Activated naive CD4-positive, alpha-beta T cell treated with anti-CD3 and anti-CD28 coated beads, Interleukin-2, amount 50 U/mL, for 24 hours (primary cell): Measurements from ENCODE around the gene LRP5.
"Not testable (repeated sequence)": the region's sequence is repeated elsewhere in the genome, so short reads cannot be mapped to it uniquely, and the experiment has no call there.

Source experiments
- H3K27ac Mint-ChIP-seq: one replicate; pipeline ENCODE4 v1.8.0; 2021; ENCODE audit warnings: mild to moderate bottlenecking, mixed read lengths
- H3K27me3 Mint-ChIP-seq: one replicate; pipeline ENCODE4 v1.8.0; 2021; ENCODE audit warnings: mixed read lengths
- H3K36me3 Mint-ChIP-seq: one replicate; pipeline ENCODE4 v1.8.0; 2021; ENCODE audit warnings: mixed read lengths
- H3K4me1 Mint-ChIP-seq: one replicate; pipeline ENCODE4 v1.8.0; 2021; ENCODE audit warnings: mixed read lengths
- H3K4me3 Mint-ChIP-seq: one replicate; pipeline ENCODE4 v1.8.0; 2021; ENCODE audit warnings: mild to moderate bottlenecking, mixed read lengths
- H3K9me3 Mint-ChIP-seq: one replicate; pipeline ENCODE4 v1.8.0; 2021; ENCODE audit warnings: mixed read lengths

Gene LRP5

DNA sequence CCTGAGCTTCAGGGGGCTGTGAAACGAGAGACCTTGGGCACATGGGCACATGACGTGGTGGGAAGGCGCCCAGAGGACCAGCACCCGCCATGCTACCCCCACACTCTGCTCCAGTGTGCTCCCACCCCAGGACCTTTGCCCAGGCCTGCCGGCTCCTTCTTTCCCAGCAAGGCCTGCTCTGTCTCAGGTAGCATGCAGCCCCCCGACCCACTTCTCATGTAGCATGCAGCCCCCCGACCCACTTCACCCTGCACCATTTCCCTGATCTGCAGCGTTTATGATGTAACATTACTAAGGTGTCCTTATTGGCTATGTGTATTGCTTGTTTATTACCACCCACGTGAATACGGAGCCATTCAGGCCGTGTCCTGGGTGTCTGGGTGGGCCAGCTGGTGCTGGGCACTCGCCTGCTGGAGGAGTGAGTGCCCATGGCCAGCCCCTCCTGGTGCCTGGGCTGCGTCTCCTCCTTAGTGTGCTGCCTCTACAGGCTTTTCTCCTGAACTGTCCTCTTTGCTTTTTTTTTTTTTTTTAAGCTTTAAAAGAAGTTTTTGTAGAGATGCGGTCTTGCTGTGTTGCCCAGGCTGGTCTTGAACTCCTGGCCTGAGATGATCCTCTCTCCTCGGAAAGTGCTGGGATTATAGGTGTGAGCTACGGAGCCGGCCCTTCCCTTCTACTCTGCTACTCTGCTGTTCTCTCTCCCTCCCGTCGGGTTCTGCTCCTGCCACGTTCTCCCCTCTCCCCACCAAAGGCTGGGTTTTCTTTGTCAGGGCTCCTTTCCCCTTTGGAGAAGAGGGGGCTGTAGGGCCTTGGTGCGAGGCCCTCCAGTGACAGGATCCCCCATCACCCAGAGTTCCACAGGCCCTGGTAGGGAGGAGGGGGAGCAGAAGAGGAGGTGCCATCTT is 29.4 kb downstream of the LRP5 start:
- no peak overlapping the region for H3K27ac Mint-ChIP-seq
- H3K27me3 Mint-ChIP-seq: no peaks in the 10 kb centered on the region
- H3K4me3 Mint-ChIP-seq: no peak overlapping the region

DNA sequence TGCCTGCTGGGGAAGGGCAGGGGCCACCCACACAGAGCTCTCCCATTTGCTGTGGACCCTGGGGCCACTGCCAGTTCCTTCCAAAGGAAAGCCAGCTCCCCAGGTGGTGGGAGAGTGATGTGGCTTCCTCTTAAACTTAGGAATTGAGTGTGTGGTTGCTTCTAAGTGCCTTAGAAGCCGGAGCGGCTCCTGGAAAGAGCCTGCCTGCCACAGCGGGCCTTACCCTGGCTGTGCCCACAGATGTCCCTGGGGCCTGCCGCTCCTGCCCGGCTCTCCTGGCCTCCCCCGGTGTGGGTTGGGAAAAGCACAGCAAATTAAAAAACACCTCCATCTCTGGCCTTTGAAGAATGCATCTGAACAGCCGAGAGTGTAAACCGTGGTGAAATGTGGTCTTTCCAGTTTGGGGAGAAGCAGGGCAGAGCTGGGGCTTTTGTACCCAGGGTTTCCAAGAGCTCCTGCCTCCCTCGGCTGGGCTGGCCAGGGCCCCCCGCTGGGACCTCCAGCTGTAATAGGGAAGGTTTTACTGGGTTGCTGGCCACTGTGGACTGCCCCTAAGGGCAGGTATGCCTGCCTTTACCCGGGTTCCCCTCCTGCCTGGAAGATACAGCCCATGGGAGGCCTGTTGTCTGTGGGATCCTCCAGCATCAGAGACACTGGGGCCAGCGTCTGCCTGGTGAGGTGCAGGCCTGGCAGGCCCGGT is 30.2 kb downstream of the LRP5 start:
- Mint-ChIP-seq H3K4me3 (no peak overlapping the region), H3K27ac (no peak overlapping the region), H3K4me1 (peaks cover 24% of the 10 kb centered on the region), H3K27me3 (no peaks in the 10 kb centered on the region), H3K36me3 (no peaks in the 10 kb centered on the region), H3K9me3 (no peaks in the 10 kb centered on the region)

More for the DNA sequence above, 29.4 kb downstream of the LRP5 start:
- H3K36me3 Mint-ChIP-seq: no peaks in the 10 kb centered on the region
- no peaks in the 10 kb centered on the region for H3K9me3 Mint-ChIP-seq
- peaks cover 32% of the 10 kb centered on the region for H3K4me1 Mint-ChIP-seq

DNA sequence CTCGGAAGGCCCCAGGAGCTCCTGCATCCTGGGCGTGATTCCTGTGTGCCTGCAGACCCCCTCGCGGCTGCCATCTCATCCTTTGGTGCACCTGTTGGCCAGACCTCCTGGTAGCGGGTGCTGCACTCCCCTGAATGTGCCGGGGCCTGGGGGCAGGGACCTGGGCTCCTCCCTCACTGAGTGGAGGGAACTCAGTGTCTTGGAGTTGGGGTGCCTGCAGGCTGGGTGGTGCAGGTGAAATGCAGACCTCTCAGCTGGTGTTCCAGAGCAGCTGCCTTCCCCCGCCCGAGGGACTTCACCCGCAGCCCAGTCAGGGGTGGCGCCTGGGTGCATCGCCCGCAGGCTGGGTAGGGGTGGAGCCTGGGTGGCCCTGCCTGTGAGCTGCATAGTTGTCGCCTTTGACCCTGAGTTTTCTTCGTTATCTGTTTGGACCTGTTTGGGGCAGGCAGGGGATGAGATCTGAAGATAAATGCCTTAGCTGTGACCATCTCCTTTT is 31.4 kb downstream of the LRP5 start:
- H3K9me3 Mint-ChIP-seq: no peaks in the 10 kb centered on the region
- peaks cover 18% of the 10 kb centered on the region for H3K4me1 Mint-ChIP-seq
- no peaks in the 10 kb centered on the region for H3K36me3 Mint-ChIP-seq
- H3K27ac Mint-ChIP-seq: no peak overlapping the region
- H3K4me3 Mint-ChIP-seq: no peak overlapping the region
- no peaks in the 10 kb centered on the region for H3K27me3 Mint-ChIP-seq

DNA sequence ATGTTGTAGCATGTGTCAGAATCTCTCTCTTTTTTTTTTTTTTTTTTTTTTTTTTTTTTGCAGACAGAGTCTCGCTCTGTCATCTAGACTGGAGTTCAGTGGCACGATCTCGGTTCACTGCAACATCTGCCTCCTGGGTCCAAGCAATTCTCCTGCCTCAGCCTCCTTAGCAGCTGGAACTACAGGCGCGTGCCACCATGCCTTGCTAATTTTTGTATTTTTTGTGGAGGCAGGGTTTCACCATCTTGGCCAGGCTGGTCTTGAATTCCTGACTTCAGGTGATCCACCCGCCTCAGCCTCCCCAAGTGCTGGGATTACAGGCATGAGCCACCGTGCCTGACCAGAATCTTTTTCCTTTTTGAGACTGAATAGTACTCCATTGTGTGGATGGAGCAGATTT is 32.4 kb downstream of the LRP5 start:
- not testable (repeated sequence) for H3K4me3 Mint-ChIP-seq, H3K9me3 Mint-ChIP-seq, H3K27me3 Mint-ChIP-seq, H3K27ac Mint-ChIP-seq, H3K36me3 Mint-ChIP-seq
- peaks cover 14% of the 10 kb centered on the region for H3K4me1 Mint-ChIP-seq

DNA sequence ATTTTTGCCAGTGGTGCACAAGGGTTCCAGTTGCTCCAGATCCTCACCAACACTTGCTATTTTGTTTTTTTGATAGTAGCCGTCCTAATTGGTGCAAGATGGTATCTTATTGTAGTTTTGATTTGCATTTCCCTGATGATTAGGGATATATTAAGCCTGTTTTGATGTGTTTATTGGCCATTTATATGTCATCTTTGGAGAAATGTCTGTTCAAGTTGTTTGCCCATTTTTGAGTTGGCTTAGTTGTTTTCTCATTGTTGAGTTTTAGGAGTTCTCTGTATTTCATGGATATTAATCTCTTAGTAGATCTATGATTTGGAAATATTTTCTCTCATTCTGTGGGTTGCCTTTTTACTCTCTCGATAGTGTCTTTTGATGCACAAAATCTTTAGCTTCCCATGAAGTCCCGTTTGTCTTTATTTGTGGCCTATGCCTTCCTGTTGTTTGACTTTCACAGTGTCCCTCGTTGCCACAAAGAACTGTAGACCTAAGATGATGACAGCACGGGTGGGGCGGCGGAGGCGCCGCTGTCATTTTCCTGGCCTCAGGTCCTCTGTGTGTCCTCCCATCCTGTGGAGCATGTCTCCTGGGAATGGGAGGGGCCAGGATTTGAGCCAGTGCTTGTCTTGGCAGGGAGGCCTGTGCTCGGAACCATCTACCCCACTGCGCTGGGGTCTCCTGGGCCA is 33.5 kb downstream of the LRP5 start:
- H3K4me3 Mint-ChIP-seq: no peak overlapping the region

DNA sequence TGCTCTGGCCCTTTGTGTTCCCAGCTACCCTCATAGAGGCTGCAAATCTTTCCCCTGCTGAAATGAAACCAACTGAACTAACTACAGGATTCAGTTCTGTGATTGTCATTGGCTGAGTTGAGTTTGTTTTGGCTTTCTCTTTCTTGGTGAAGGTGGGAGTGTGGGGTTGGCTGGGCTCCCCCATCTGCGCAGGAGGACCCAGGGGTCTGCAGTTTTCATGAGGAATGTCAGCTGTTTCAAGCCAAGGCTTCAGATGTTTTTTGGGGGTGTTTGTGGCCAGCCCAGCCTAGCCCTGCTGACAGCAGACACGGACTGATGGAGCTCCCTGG is 34.0 kb downstream of the LRP5 start:
- no peaks in the 10 kb centered on the region for H3K36me3 Mint-ChIP-seq
- H3K27me3 Mint-ChIP-seq: no peaks in the 10 kb centered on the region
- H3K4me1 Mint-ChIP-seq: peaks cover 3% of the 10 kb centered on the region
- no peak overlapping the region for H3K4me3 Mint-ChIP-seq
- H3K9me3 Mint-ChIP-seq: no peaks in the 10 kb centered on the region
- H3K27ac Mint-ChIP-seq: no peak overlapping the region

More for the DNA sequence above, 33.5 kb downstream of the LRP5 start:
- Mint-ChIP-seq H3K27me3 (no peaks in the 10 kb centered on the region), H3K36me3 (no peaks in the 10 kb centered on the region), H3K9me3 (no peaks in the 10 kb centered on the region), H3K4me1 (peaks cover 6% of the 10 kb centered on the region), H3K27ac (no peak overlapping the region)

DNA sequence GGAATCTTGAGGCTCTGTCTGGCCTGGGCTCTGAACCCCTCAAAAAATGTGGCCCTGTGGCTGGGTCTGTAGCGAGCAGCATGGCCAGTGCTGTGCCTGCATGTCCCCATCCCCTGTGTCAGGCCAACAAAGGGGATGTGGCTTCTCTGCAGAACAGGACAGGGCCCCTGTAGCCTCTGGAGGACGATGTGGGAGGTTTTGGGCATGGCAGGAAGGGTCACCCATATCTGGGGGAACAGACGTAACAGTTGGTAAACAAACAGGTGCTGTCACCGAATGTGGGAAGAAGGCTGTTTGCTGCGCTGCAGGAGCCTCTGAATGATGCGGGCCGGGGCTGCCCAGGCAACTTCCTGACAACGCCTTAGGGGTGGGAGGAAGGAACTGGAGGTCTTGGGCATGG is 35.0 kb downstream of the LRP5 start:
- no peaks in the 10 kb centered on the region for H3K36me3 Mint-ChIP-seq
- no peak overlapping the region for H3K4me3 Mint-ChIP-seq
- no peaks in the 10 kb centered on the region for H3K4me1 Mint-ChIP-seq
- H3K27me3 Mint-ChIP-seq: no peaks in the 10 kb centered on the region
- no peaks in the 10 kb centered on the region for H3K9me3 Mint-ChIP-seq
- H3K27ac Mint-ChIP-seq: no peak overlapping the region

DNA sequence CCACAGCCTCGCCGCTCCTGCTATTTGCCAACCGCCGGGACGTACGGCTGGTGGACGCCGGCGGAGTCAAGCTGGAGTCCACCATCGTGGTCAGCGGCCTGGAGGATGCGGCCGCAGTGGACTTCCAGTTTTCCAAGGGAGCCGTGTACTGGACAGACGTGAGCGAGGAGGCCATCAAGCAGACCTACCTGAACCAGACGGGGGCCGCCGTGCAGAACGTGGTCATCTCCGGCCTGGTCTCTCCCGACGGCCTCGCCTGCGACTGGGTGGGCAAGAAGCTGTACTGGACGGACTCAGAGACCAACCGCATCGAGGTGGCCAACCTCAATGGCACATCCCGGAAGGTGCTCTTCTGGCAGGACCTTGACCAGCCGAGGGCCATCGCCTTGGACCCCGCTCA is 35.5 kb downstream of the LRP5 start:
- Mint-ChIP-seq H3K9me3 (no peaks in the 10 kb centered on the region), H3K27me3 (no peaks in the 10 kb centered on the region), H3K4me1 (no peaks in the 10 kb centered on the region), H3K27ac (no peak overlapping the region), H3K36me3 (no peaks in the 10 kb centered on the region), H3K4me3 (no peak overlapping the region)

DNA sequence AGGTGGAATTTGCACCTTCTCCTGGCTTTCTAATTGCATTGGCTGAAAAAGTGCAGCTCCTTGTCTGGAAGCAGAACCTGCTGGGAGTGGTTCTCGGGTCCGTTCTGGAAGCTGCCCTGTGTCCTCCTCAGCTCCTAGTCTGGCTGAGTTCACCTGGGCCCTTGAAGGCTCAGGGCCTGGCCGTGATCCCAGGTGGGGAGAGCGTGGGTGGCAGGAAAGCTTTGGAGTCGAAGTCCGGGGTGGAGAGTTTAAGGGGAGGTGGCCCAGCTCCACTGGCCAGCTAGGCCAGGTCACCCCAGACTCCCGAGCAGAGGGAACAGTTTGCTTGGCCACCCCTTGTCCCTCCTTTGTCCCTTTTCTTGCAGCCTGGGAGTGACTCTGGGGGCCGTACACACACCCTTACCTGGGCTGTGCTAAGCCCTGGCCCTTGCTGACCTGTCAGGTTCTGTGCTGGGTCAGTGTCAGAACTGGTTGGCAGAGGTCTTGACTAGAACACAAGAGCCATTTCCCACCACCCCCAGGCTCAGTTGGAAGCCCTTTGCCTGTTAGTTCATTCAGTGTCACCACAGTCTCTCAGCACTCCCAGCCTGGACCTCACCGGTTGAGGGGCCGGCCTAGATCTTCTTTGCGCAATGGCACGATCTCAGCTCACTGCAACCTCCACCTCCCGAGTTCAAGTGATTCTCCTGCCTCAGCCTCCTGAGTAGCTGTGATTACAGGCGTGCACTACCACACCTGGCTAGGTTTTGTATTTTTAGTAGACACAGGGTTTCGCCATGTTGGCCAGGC is 37.3 kb downstream of the LRP5 start:
- H3K4me3 Mint-ChIP-seq: no peak overlapping the region
- no peaks in the 10 kb centered on the region for H3K9me3 Mint-ChIP-seq
- H3K27me3 Mint-ChIP-seq: no peaks in the 10 kb centered on the region
- H3K36me3 Mint-ChIP-seq: no peaks in the 10 kb centered on the region
- H3K27ac Mint-ChIP-seq: no peak overlapping the region
- no peaks in the 10 kb centered on the region for H3K4me1 Mint-ChIP-seq

DNA sequence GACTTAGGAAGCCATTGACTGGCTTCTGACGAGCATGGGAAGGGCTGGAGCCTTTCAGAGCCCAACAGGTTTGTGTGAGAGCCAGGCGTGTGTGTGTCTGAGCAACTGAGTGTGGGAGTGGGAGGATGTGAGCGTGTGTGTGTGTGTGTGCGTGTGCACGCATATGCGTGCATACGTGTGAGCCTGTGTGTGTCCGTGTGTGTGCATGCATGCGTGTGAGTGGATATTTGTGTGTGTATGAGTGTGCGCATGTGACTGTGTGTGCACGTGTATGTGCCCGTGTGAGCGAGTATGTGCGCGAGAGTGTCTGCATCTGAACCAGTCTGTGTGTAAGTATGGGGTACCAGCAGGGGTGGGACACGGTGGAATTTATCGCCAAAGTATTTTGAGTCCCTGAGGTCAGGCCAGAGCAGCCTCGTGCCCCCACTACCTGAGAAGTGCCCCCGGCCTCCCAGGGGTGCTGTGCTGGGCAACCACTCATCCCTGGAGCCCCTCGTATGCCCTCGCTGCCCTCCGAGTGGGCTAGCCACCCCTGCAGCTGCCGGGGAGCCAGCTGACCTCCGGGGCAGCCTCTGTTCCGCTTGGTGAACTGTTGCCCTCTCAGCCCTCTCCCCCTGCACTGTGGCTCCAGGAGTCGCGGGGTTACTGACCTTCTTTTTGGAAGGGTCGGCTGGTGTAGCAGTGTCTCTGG is 38.5 kb downstream of the LRP5 start:
- H3K4me1 Mint-ChIP-seq: no peaks in the 10 kb centered on the region
- H3K36me3 Mint-ChIP-seq: no peaks in the 10 kb centered on the region
- no peaks in the 10 kb centered on the region for H3K27me3 Mint-ChIP-seq
- H3K4me3 Mint-ChIP-seq: no peak overlapping the region
- H3K27ac Mint-ChIP-seq: no peak overlapping the region
- H3K9me3 Mint-ChIP-seq: no peaks in the 10 kb centered on the region

DNA sequence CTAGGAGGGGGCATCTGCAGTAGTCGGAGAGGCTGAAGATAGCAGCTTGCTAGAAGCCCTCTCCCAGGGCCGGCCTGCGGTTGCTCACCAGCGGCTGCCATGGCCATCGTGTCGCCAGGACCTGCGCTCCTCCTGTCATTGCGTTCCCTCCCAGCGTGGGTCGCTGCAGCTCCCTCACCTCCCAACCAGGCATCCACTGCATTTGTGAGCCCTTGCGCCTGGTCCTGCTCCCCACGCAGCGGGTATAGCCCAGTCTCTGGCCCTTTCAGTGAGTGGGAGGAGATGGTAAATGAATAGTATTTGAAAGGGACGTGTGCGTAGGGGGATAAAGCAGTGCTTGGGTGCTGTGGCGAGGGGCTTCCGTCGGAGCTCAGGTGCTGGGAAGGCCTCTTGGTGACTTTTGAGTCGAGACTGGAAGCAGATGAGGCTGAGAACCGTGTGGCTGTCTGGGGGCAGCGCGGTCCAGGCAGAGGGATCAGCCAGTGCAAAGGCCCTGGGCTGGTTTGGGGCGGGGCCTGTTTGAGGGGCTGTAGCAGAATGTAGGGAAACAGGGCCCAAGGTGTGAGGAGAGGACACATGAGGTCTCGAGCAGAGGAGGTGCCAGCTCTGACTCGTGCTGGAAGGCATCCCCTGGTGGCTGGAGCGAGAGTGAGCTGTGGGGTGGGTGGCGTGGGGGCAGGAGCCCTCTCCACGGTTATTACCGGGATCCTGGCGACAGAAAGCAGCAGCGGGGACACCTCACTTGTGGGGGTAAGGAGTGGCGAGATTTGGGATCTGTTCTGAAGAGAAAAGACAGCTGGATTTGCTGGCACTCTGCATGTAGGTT is 39.3 kb downstream of the LRP5 start:
- no peak overlapping the region for H3K4me3 Mint-ChIP-seq
- H3K27me3 Mint-ChIP-seq: no peaks in the 10 kb centered on the region
- no peak overlapping the region for H3K27ac Mint-ChIP-seq
- H3K36me3 Mint-ChIP-seq: no peaks in the 10 kb centered on the region
- no peaks in the 10 kb centered on the region for H3K4me1 Mint-ChIP-seq
- H3K9me3 Mint-ChIP-seq: no peaks in the 10 kb centered on the region

DNA sequence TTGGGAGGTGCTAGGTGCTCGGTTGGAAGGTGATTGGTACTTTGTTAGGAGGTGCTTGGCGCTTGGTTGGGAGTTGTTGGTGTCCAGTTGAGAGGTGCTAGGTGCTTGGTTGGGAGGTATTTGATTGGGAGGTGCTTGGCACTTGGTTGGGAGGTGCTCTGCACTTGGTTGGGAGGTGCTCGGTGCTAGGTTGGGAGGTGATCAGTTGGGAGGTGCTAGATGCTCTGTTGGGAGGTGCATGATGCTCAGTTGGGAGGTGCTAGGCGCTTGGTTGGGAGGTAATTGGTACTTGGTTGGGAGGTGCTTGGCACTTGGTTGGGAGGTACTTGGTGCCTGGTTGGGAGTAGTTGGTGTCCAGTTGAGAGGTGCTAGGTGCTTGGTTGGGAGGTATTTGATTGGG is 40.2 kb downstream of the LRP5 start:
- H3K27me3 Mint-ChIP-seq: no peaks in the 10 kb centered on the region
- H3K36me3 Mint-ChIP-seq: no peaks in the 10 kb centered on the region
- no peak overlapping the region for H3K4me3 Mint-ChIP-seq
- H3K27ac Mint-ChIP-seq: no peak overlapping the region
- no peaks in the 10 kb centered on the region for H3K9me3 Mint-ChIP-seq
- no peaks in the 10 kb centered on the region for H3K4me1 Mint-ChIP-seq

DNA sequence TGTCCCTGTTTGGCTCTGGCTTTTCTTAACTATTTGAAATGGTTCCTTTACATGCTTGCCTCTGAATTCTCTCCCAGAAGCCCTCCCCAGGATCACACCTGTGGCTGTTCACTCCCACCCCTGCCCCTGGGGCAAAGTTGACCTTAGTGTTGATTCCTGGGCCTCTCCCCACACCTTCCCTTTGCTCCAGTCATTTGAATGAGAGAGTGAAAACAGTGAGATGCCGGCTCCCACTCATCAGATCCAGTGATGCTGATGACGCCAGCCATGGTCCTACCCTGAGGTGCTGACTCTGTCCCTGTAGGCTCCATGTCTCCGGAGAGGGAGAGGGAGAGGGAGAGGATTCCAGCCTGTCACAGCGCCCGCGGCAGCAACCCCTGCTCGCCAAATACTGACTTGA is 40.7 kb downstream of the LRP5 start:
- Mint-ChIP-seq H3K9me3 (no peaks in the 10 kb centered on the region), H3K4me3 (no peak overlapping the region), H3K27me3 (no peaks in the 10 kb centered on the region), H3K36me3 (no peaks in the 10 kb centered on the region), H3K27ac (no peak overlapping the region), H3K4me1 (no peaks in the 10 kb centered on the region)

DNA sequence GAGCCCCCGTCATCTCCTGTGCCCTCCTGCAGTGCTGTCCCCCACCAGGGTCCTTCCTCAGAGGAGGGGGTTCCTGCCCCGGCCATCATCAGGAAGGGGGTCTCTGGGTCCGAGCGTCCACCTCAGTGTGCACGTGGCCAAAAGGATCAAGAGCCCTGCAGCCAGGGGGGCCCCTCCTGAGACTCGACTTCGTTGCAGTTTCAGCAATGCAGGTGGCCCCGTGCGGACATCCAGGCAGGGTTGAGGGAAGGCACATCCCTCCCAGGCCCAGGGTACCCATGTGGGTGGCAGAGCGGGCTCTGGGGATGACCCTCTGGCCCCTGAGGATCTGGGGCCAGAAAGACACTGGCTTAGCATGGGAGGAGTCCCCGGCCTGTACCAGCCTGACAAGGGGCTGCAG is 41.3 kb downstream of the LRP5 start:
- H3K27ac Mint-ChIP-seq: no peak overlapping the region
- no peaks in the 10 kb centered on the region for H3K27me3 Mint-ChIP-seq
- no peaks in the 10 kb centered on the region for H3K9me3 Mint-ChIP-seq
- H3K4me1 Mint-ChIP-seq: no peaks in the 10 kb centered on the region
- no peak overlapping the region for H3K4me3 Mint-ChIP-seq
- no peaks in the 10 kb centered on the region for H3K36me3 Mint-ChIP-seq
